Transverse colon (tissue), 3 donors: ENCODE data around the gene ADK.

Experiments
- EP300 ChIP-seq: sonication (generic); formaldehyde crosslinking; IDR thresholded peaks from one replicate; pipeline ENCODE4 v1.6.1; 2017; ENCODE audit warnings: antibody characterized with exemption, low read depth
- TF ChIP-seq, protein P1 (sequence below), 5 experiments: fragments of 200-600 bp in 3 of 5; fragments of 450-650 bp in 2 of 5; sonication (generic) in 3 of 5; IDR thresholded peaks; 1 replicate in 2 of 5; 2 replicates in 3 of 5; pipeline ENCODE4 v1.5.1; 2016 to 2017; ENCODE audit warnings: antibody characterized with exemption in 5 of 5, inconsistent platforms in 3 of 5, mild to moderate bottlenecking in 2 of 5, moderate library complexity in 1 of 5

DNA sequence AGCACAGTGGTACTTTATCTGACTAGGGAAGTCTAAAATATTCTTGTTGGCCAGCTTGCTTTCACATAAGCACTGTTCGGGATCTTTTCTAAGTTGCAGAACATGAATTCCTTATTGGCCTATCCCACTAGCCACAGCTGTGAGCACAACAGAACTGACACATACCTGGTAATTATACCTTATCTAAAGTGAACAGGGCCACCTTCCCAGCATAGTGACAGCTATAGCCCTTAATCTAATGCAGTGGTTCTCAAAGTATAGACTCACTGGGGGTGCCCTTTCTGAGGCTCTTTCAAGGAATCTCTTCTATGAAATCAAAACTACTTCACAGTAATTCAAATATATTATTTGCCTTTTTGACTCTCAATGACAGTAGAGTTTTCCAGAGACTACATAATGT is 490.6 kb downstream of the ADK start:
- TF ChIP-seq, protein P1, sequence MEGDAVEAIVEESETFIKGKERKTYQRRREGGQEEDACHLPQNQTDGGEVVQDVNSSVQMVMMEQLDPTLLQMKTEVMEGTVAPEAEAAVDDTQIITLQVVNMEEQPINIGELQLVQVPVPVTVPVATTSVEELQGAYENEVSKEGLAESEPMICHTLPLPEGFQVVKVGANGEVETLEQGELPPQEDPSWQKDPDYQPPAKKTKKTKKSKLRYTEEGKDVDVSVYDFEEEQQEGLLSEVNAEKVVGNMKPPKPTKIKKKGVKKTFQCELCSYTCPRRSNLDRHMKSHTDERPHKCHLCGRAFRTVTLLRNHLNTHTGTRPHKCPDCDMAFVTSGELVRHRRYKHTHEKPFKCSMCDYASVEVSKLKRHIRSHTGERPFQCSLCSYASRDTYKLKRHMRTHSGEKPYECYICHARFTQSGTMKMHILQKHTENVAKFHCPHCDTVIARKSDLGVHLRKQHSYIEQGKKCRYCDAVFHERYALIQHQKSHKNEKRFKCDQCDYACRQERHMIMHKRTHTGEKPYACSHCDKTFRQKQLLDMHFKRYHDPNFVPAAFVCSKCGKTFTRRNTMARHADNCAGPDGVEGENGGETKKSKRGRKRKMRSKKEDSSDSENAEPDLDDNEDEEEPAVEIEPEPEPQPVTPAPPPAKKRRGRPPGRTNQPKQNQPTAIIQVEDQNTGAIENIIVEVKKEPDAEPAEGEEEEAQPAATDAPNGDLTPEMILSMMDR (IDR thresholded peaks at IDR 0.05), result no peak
- TF ChIP-seq EP300, result no peak
